SK-N-SH (cell line): ENCODE results near the gene TMEM150C. TPM values are rescaled to one million over a fixed set of nuclear protein-coding genes. Genes with fewer than 3 reads are reported as not detected.

Experiments
- CTCF ChIA-PET: fragments of 300-600, 350-600 bp; formaldehyde crosslinking; extraction: SDS; loops from one replicate; lab custom pipeline; 2021; lab: Yijun Ruan, JAX
- POLR2A ChIA-PET: fragments of 350-600 bp; sonication (Branson Sonifier 250); formaldehyde crosslinking; extraction: SDS; loops from one replicate; lab custom pipeline; 2020; ENCODE audit warnings: antibody characterized with exemption, inconsistent platforms; lab: Yijun Ruan, JAX
- DNase-seq: peaks from one replicate; pipeline ENCODE4 v3.0.0; 2012
- H2AFZ ChIP-seq: fragments of 200-600 bp; sonication (generic); 2 replicates; pipeline ENCODE4 v1.8.1; 2016; ENCODE audit warnings: antibody characterized with exemption, mild to moderate bottlenecking, low read depth
- H3F3A ChIP-seq: fragments of 200-600 bp; sonication (generic); replicated peaks from 2 replicates; pipeline ENCODE3; 2016; ENCODE audit warnings: antibody characterized with exemption, mild to moderate bottlenecking; ENCODE audit not compliant: insufficient read depth
- H3K27ac ChIP-seq, 2 experiments: fragments of 200-500 bp in 1 of 2; fragments of 200-600 bp in 1 of 2; sonication (Bioruptor generic) in 1 of 2; sonication (generic), shearing (Covaris generic) in 1 of 2; 2 replicates each; pipeline versions ENCODE4 v1.5.1 to v1.6.1; 2014 to 2016; ENCODE audit warnings: low read depth in 2 of 2, inconsistent platforms in 1 of 2, low read length in 1 of 2, mild to moderate bottlenecking in 1 of 2, mixed read lengths in 1 of 2
- H3K27me3 ChIP-seq: fragments of 200-600 bp; sonication (generic), shearing (Covaris generic); 2 replicates; pipeline ENCODE4 v1.6.1; 2016; ENCODE audit warnings: mixed run types; ENCODE audit not compliant: insufficient read depth
- H3K36me3 ChIP-seq, 2 experiments: fragments of 200-500 bp in 1 of 2; fragments of 200-600 bp in 1 of 2; sonication (Bioruptor generic) in 1 of 2; sonication (generic) in 1 of 2; replicated peaks in 1 of 2; 2 replicates each; pipeline versions ENCODE3 to v1.5.1; 2014 to 2016; ENCODE audit warnings: low read length in 1 of 2, mild to moderate bottlenecking in 1 of 2; ENCODE audit not compliant: insufficient read depth in 2 of 2, control insufficient read depth in 1 of 2
- H3K4me1 ChIP-seq, 2 experiments: fragments of 200-500 bp in 1 of 2; fragments of 200-600 bp in 1 of 2; sonication (Bioruptor generic) in 1 of 2; sonication (generic), shearing (Covaris generic) in 1 of 2; 2 replicates each; pipeline versions ENCODE4 v1.5.1 to v1.6.1; 2014 to 2016; ENCODE audit warnings: low read depth in 1 of 2, low read length in 1 of 2, mixed run types in 1 of 2; ENCODE audit not compliant: insufficient read depth in 2 of 2, control insufficient read depth in 1 of 2
- H3K4me2 ChIP-seq: fragments of 200-600 bp; sonication (generic), shearing (Covaris generic); 2 replicates; pipeline ENCODE4 v1.6.1; 2017; ENCODE audit warnings: mixed run types
- H3K4me3 ChIP-seq, 2 experiments: fragments of 200-500 bp in 1 of 2; fragments of 200-600 bp in 1 of 2; sonication (Bioruptor generic) in 1 of 2; sonication (generic), shearing (Covaris generic) in 1 of 2; 2 replicates each; pipeline versions ENCODE4 v1.5.1 to v1.8.1; 2014 to 2016; ENCODE audit warnings: low read depth in 2 of 2, inconsistent platforms in 1 of 2, low read length in 1 of 2, mild to moderate bottlenecking in 1 of 2, mixed read lengths in 1 of 2, moderate library complexity in 1 of 2
- H3K79me2 ChIP-seq: fragments of 200-600 bp; sonication (generic); 2 replicates; pipeline ENCODE4 v1.8.1; 2017; ENCODE audit warnings: mild to moderate bottlenecking; ENCODE audit not compliant: insufficient read depth
- H3K9ac ChIP-seq: fragments of 200-600 bp; sonication (generic); 2 replicates; pipeline ENCODE4 v1.6.1; 2017; ENCODE audit warnings: mixed run types
- H3K9me2 ChIP-seq: fragments of 200-600 bp; sonication (generic); 2 replicates; pipeline ENCODE4 v1.6.1; 2017; ENCODE audit warnings: mixed run types
- H3K9me3 ChIP-seq: fragments of 200-600 bp; sonication (generic); 2 replicates; pipeline ENCODE4 v1.6.1; 2017; ENCODE audit warnings: mixed run types, mild to moderate bottlenecking, moderate library complexity
- H4K20me1 ChIP-seq: fragments of 200-600 bp; sonication (generic); 2 replicates; pipeline ENCODE4 v1.6.1; 2017; ENCODE audit warnings: mild to moderate bottlenecking, mixed run types; ENCODE audit not compliant: insufficient read depth
- CHD2 ChIP-seq: fragments of 150-350 bp; IDR thresholded peaks from 2 replicates; pipeline ENCODE4 v1.6.1; 2018; ENCODE audit warnings: low read length; ENCODE audit not compliant: partially characterized antibody
- ELF1 ChIP-seq: IDR thresholded peaks from 2 replicates; pipeline ENCODE4 v1.4.0; 2012
- EP300 ChIP-seq, 2 experiments: IDR thresholded peaks; 2 replicates each; pipeline versions ENCODE4 v1.4.0 to v1.6.1; 2012; ENCODE audit warnings: borderline replicate concordance in 1 of 2, low read depth in 1 of 2, low read length in 1 of 2
- GABPA ChIP-seq: IDR thresholded peaks from 2 replicates; pipeline ENCODE4 v1.4.0; 2012; ENCODE audit warnings: low read depth, mild to moderate bottlenecking
- GATA2 ChIP-seq: sonication (generic); formaldehyde crosslinking; IDR thresholded peaks from 2 replicates; pipeline ENCODE4 v1.5.0; 2020; ENCODE audit warnings: mild to moderate bottlenecking, missing genetic modification reagents
- IRF3 ChIP-seq: fragments of 150-350 bp; IDR thresholded peaks from 2 replicates; pipeline ENCODE4 v1.6.1; 2016; ENCODE audit warnings: mild to moderate bottlenecking, low read depth, low read length
- RAD21 ChIP-seq: IDR thresholded peaks from 2 replicates; pipeline ENCODE4 v1.6.1; 2012; ENCODE audit warnings: mild to moderate bottlenecking, low read length
- RCOR1 ChIP-seq: fragments of 150-350 bp; IDR thresholded peaks from 2 replicates; pipeline ENCODE4 v1.6.1; 2017; ENCODE audit warnings: antibody characterized with exemption, low read length
- SIN3A ChIP-seq: IDR thresholded peaks from 2 replicates; pipeline ENCODE4 v1.6.1; 2012; ENCODE audit warnings: low read depth, mild to moderate bottlenecking, low read length, moderate library complexity, borderline replicate concordance
- YY1 ChIP-seq: IDR thresholded peaks from 2 replicates; pipeline ENCODE4 v1.4.0; 2012; ENCODE audit warnings: low read depth, mild to moderate bottlenecking
- WGBS: methylation state at CpG from one replicate; pipeline ENCODE4 v1.1.6; 2017; ENCODE audit warnings: low lambda C conversion rate; 5-methylcytosine and 5-hydroxymethylcytosine counted together
- polyA plus RNA-seq, 3 experiments: library from polyadenylated mRNA; depleted of rRNA; stranded (reverse); fragments of >200 nt; gene quantifications; 2 replicates each; pipeline ENCODE4 v1.2.3, GENCODE V29; 2012
- TF ChIP-seq, protein P1 (sequence below): IDR thresholded peaks from 2 replicates; pipeline ENCODE4 v1.6.1; 2012; ENCODE audit warnings: mild to moderate bottlenecking, low read depth, low read length, moderate library complexity
- TF ChIP-seq, protein P2 (sequence below): IDR thresholded peaks from 2 replicates; pipeline ENCODE4 v1.4.0; 2012; ENCODE audit warnings: low read depth
- TF ChIP-seq, protein P3 (sequence below): IDR thresholded peaks from 2 replicates; pipeline ENCODE4 v1.4.0; 2012; ENCODE audit warnings: low read depth, borderline replicate concordance
- TF ChIP-seq, protein P4 (sequence below): fragments of 150-350 bp; IDR thresholded peaks from 2 replicates; pipeline ENCODE4 v1.6.1; 2017; ENCODE audit warnings: antibody characterized with exemption, low read length, low read depth, borderline replicate concordance

Gene TMEM150C
- polyA plus RNA-seq, 1 of the 3 experiments (the other 2 are of a cell fraction): 1.0 TPM

- TF ChIP-seq RCOR1 (no peak), ELF1 (no peak)
- TF ChIP-seq, protein P1, sequence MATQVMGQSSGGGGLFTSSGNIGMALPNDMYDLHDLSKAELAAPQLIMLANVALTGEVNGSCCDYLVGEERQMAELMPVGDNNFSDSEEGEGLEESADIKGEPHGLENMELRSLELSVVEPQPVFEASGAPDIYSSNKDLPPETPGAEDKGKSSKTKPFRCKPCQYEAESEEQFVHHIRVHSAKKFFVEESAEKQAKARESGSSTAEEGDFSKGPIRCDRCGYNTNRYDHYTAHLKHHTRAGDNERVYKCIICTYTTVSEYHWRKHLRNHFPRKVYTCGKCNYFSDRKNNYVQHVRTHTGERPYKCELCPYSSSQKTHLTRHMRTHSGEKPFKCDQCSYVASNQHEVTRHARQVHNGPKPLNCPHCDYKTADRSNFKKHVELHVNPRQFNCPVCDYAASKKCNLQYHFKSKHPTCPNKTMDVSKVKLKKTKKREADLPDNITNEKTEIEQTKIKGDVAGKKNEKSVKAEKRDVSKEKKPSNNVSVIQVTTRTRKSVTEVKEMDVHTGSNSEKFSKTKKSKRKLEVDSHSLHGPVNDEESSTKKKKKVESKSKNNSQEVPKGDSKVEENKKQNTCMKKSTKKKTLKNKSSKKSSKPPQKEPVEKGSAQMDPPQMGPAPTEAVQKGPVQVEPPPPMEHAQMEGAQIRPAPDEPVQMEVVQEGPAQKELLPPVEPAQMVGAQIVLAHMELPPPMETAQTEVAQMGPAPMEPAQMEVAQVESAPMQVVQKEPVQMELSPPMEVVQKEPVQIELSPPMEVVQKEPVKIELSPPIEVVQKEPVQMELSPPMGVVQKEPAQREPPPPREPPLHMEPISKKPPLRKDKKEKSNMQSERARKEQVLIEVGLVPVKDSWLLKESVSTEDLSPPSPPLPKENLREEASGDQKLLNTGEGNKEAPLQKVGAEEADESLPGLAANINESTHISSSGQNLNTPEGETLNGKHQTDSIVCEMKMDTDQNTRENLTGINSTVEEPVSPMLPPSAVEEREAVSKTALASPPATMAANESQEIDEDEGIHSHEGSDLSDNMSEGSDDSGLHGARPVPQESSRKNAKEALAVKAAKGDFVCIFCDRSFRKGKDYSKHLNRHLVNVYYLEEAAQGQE: no peak
These were observed 29.8 kb upstream of the TMEM150C start (continued) for GRCh38 chr4:82591592-82591991.

- 23% methylated on average over 1 of the region's 1 CpG for WGBS
- ChIA-PET POLR2A (no interaction called here), CTCF (interaction anchor here (1.0 to 1.6 kb wide), 2 partner anchors 8 to 27 kb away, joined by 3 read pairs; no protein-coding TSS in a partner anchor)
These were observed 28.0 kb upstream of the TMEM150C start for GRCh38 chr4:82589756-82590155.

More at GRCh38 chr4:82589756-82590155, 28.0 kb upstream of the TMEM150C start:
- H3K4me3 ChIP-seq: no peak overlapping the region
- no peaks in the 10 kb centered on the region for H3K79me2 ChIP-seq
- no peaks in the 10 kb centered on the region for H3K9me2 ChIP-seq
- TF ChIP-seq GABPA (no peak), EP300 (IDR thresholded peaks at IDR 0.05; ENCODE audit: borderline replicate concordance in 1 of 2, low read depth in 1 of 2, low read length in 1 of 2) (no peak), CHD2 (no peak), RAD21 (no peak), GATA2 (CRISPR knock-in tag) (no peak), SIN3A (no peak), YY1 (no peak), RCOR1 (no peak), IRF3 (no peak)
- TF ChIP-seq, protein P2, sequence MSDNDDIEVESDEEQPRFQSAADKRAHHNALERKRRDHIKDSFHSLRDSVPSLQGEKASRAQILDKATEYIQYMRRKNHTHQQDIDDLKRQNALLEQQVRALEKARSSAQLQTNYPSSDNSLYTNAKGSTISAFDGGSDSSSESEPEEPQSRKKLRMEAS: no peak
- TF ChIP-seq, protein P3, sequence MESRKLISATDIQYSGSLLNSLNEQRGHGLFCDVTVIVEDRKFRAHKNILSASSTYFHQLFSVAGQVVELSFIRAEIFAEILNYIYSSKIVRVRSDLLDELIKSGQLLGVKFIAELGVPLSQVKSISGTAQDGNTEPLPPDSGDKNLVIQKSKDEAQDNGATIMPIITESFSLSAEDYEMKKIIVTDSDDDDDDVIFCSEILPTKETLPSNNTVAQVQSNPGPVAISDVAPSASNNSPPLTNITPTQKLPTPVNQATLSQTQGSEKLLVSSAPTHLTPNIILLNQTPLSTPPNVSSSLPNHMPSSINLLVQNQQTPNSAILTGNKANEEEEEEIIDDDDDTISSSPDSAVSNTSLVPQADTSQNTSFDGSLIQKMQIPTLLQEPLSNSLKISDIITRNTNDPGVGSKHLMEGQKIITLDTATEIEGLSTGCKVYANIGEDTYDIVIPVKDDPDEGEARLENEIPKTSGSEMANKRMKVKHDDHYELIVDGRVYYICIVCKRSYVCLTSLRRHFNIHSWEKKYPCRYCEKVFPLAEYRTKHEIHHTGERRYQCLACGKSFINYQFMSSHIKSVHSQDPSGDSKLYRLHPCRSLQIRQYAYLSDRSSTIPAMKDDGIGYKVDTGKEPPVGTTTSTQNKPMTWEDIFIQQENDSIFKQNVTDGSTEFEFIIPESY: no peak
- TF ChIP-seq, protein P4, sequence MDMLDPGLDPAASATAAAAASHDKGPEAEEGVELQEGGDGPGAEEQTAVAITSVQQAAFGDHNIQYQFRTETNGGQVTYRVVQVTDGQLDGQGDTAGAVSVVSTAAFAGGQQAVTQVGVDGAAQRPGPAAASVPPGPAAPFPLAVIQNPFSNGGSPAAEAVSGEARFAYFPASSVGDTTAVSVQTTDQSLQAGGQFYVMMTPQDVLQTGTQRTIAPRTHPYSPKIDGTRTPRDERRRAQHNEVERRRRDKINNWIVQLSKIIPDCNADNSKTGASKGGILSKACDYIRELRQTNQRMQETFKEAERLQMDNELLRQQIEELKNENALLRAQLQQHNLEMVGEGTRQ: no peak
- no peaks in the 10 kb centered on the region for H3F3A ChIP-seq
- H3K9me3 ChIP-seq: no peaks in the 10 kb centered on the region
- H3K27me3 ChIP-seq: peaks cover 18% of the 10 kb centered on the region; the same call in 1 of the 2 replicates
- no peak overlapping the region for H3K27ac ChIP-seq
- peaks cover 0 to 5% of the 10 kb centered on the region in 2 experiments; a peak in 2 of 4 replicates for H3K4me1 ChIP-seq
- H3K36me3 ChIP-seq: no peaks in the 10 kb centered on the region
- no peak overlapping the region for H3K4me2 ChIP-seq
- no peak overlapping the region for H2AFZ ChIP-seq
- no peaks in the 10 kb centered on the region for H4K20me1 ChIP-seq
- H3K9ac ChIP-seq: no peak overlapping the region
- DNase-seq: no peak
